LNCaP clone FGC (cell line): ENCODE measurements around the gene FEZF2.

Experiments
- DNase-seq: peaks from one replicate; pipeline ENCODE4 v3.0.0-alpha.2; 2011; ENCODE audit warnings: low read depth
- H3K4me3 ChIP-seq: 2 replicates; pipeline ENCODE4 v1.5.1; 2011; ENCODE audit warnings: mild to moderate bottlenecking, low read depth, low read length, control low read depth
- TF ChIP-seq, protein P1 (sequence below): IDR thresholded peaks from 2 replicates; pipeline ENCODE4 v1.5.1; 2012; ENCODE audit warnings: mild to moderate bottlenecking; ENCODE audit not compliant: control insufficient read depth, insufficient read depth; ENCODE audit errors: extremely low read depth

The FEZF2 gene

DNA sequence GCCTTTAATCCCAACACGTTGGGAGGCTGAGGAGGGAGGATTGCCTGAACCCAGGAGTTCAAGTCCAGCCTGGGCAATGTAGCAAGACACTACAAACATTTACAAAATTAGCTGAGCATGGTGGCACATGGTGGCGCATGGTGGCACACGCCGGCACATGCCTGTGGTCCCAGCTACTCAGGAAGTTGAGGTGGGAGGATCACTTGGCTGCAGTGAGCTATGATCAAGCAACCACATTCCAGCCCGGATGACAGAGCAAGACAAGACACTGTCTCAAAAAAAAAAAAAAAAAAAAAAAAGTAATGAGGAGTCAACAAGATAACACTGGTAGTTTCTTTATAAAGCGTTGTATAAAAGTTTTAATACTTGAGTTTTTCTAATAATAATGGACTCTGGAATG lies 10.1 kb downstream of the FEZF2 start:
- no peak overlapping the region for H3K4me3 ChIP-seq
- no peak for DNase-seq
- TF ChIP-seq, protein P1, sequence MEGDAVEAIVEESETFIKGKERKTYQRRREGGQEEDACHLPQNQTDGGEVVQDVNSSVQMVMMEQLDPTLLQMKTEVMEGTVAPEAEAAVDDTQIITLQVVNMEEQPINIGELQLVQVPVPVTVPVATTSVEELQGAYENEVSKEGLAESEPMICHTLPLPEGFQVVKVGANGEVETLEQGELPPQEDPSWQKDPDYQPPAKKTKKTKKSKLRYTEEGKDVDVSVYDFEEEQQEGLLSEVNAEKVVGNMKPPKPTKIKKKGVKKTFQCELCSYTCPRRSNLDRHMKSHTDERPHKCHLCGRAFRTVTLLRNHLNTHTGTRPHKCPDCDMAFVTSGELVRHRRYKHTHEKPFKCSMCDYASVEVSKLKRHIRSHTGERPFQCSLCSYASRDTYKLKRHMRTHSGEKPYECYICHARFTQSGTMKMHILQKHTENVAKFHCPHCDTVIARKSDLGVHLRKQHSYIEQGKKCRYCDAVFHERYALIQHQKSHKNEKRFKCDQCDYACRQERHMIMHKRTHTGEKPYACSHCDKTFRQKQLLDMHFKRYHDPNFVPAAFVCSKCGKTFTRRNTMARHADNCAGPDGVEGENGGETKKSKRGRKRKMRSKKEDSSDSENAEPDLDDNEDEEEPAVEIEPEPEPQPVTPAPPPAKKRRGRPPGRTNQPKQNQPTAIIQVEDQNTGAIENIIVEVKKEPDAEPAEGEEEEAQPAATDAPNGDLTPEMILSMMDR = no peak

DNA sequence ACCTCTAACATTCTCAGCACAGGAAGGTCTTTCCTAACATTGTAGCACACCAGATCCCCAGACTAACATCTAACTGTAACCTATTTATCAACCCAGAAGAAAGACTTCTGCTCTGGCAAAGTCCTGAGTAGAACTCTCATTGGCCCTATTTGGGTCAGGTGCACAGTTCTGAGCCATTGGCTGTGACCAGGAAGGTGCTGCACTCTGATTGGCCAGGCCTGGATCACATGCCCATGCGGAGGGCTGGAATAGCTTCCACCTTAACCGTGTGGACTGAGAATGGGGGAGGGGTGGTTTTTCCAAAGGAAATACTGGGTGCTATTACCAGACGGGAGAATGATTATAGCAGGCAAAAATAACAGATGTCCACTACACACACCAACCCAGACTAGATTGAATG lies 11.5 kb downstream of the FEZF2 start:
- H3K4me3 ChIP-seq = no peak overlapping the region
- DNase-seq = no peak
- TF ChIP-seq, protein P1 = no peak

DNA sequence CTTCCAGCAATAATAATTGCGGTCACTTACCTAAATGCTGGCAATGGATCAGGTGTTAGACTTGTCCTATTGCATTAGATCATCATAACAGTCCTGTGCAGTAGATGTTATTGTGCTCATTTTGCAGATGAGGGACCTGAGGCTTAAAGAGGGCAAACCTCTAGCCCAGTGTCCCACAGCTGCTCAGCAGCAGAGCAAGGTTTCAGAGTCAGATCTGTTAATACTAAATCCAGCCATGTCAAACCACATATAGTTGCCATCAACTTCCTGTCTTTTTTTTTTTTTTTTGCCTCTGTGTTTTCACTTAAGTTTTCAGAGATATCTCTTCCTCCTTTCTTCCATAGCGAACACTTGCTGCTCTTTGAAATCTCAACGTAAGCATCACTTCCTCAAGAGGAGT lies 12.1 kb downstream of the FEZF2 start:
- no peak overlapping the region for H3K4me3 ChIP-seq
- DNase-seq = no peak
- TF ChIP-seq, protein P1 = no peak

DNA sequence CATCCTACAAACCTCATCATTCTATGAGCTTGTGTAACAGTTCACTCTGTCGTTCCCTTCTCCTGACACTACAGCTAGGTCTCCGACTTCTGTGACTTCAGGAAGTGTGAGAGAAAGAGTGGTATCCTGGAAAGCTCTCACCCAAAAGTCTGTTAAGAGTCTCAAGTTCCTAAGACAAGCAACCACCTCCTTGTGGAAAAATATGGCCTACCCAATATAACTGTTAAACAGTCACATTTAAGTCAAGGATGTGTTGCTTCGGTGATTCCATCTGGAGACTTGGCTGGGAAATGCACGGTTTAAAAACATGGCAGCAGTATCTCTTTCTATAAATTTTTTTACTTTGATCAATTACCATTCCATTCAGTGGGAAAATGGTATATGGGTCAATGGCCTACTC lies 13.8 kb downstream of the FEZF2 start:
- no peak overlapping the region for H3K4me3 ChIP-seq
- TF ChIP-seq, protein P1 = no peak
- DNase-seq = no peak

DNA sequence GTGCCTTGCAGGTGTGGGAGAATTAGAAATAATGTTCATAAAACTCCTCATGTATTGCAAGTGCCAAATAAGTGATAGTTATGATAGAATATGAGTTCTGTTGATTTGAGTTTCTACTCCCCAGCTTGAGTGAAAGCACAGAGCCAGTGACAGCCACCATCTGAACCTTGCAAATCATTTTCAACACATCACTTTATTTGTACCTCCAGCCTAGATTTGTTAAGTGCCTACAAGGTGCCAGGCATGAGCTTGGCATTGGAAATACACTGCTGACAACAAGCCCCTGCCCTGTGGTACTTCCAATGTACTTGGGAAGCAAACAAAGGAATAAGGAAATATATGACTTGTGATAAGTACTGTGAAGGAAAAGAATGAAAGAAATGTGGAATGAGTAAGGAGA lies 17.0 kb downstream of the FEZF2 start:
- no peak overlapping the region for H3K4me3 ChIP-seq
- DNase-seq = no peak
- TF ChIP-seq, protein P1 = no peak

DNA sequence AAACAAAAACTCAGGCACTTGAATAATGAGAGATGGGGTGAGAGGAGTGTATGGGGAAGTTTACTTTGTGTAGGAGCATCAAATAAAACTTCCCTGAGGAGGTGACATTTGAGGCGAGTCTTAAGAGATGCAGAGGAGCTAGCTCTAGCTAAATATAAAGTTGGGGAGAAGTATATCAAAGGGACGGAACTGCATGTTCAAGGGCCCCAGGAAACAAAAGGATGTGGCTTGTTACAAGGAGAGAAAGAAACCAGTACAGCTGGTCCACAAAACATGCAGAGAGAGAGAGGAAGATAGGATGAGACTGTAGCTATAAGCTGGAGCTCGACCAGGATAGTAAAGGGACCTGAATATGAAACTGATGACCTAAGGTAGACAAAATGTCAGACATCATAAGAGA lies 17.6 kb downstream of the FEZF2 start:
- no peak for DNase-seq
- TF ChIP-seq, protein P1 = no peak
- no peak overlapping the region for H3K4me3 ChIP-seq

DNA sequence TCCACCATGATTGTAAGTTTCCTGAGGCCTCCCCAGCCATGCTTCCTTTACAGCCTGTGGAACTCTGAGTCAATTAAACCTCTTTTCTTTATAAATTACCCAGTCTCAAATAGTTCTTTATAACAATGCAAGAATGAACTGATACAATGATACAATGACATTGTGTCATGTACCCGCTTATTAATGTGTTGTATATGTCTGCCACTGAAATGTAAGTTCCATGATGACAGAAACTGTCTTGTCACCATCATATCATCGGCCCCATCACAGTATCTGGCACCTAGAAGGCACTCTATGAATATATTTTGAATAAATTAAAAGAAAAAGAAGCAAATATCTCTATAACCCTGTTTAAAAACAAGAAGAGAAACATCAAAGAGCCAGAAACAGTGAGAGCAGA lies 29.6 kb downstream of the FEZF2 start:
- TF ChIP-seq, protein P1 = no peak
- no peak overlapping the region for H3K4me3 ChIP-seq
- DNase-seq = no peak
